Smooth muscle cell (in vitro differentiated cells): ENCODE data around the gene EDIL3. TPM values are rescaled to one million over a fixed set of nuclear protein-coding genes. Genes with fewer than 3 reads are reported as not detected.

Experiments used
- DNase-seq: peaks from one replicate; lab custom pipeline; 2025; ENCODE audit not compliant: unreplicated experiment; lab: John Stamatoyannopoulos, UW
- H2AFZ ChIP-seq: fragments of 200-600 bp; sonication (generic); 2 replicates; pipeline ENCODE4 v1.6.0; 2016; ENCODE audit warnings: antibody characterized with exemption, low read depth, mild to moderate bottlenecking
- H3F3A ChIP-seq: fragments of 200-600 bp; sonication (generic); 2 replicates; pipeline ENCODE4 v1.6.0; 2017; ENCODE audit warnings: antibody characterized with exemption, low read depth
- H3K27ac ChIP-seq: fragments of 200-600 bp; sonication (generic); 2 replicates; pipeline ENCODE4 v1.5.1; 2016; ENCODE audit warnings: low read depth, mild to moderate bottlenecking
- H3K27me3 ChIP-seq: fragments of 200-600 bp; sonication (generic); 2 replicates; pipeline ENCODE4 v1.6.1; 2016; ENCODE audit warnings: low read depth, mild to moderate bottlenecking
- H3K36me3 ChIP-seq: fragments of 200-600 bp; sonication (generic); 2 replicates; pipeline ENCODE4 v1.5.1; 2016; ENCODE audit warnings: low read depth
- H3K4me1 ChIP-seq: fragments of 200-600 bp; sonication (generic); 2 replicates; pipeline ENCODE4 v1.5.1; 2016; ENCODE audit warnings: low read depth
- H3K4me2 ChIP-seq: fragments of 200-600 bp; sonication (generic); 2 replicates; pipeline ENCODE4 v1.6.0; 2016; ENCODE audit warnings: mild to moderate bottlenecking
- H3K4me3 ChIP-seq: fragments of 200-600 bp; sonication (generic); 2 replicates; pipeline ENCODE4 v1.5.1; 2016; ENCODE audit warnings: mild to moderate bottlenecking
- H3K79me2 ChIP-seq: fragments of 200-600 bp; sonication (generic); 2 replicates; pipeline ENCODE4 v1.6.0; 2016; ENCODE audit warnings: low read depth, mild to moderate bottlenecking
- H3K9ac ChIP-seq: fragments of 200-600 bp; sonication (generic); 2 replicates; pipeline ENCODE4 v1.6.0; 2016; ENCODE audit warnings: low read depth
- H3K9me3 ChIP-seq: fragments of 200-600 bp; sonication (generic); replicated peaks from 2 replicates; pipeline ENCODE4 v1.5.1; 2016; ENCODE audit warnings: low read depth
- H4K20me1 ChIP-seq: fragments of 200-600 bp; sonication (generic); 2 replicates; pipeline ENCODE4 v1.6.0; 2016; ENCODE audit warnings: low read depth
- CTCF ChIP-seq: fragments of 200-600 bp; sonication (generic); IDR thresholded peaks from 2 replicates; pipeline ENCODE4 v1.5.1; 2017; ENCODE audit warnings: borderline replicate concordance, mild to moderate bottlenecking, antibody characterized with exemption; ENCODE audit not compliant: insufficient read depth, poor library complexity, severe bottlenecking
- WGBS: methylation state at CpG from one replicate; pipeline ENCODE4 v1.1.7; 2016; ENCODE audit warnings: low lambda C conversion rate; 5-methylcytosine and 5-hydroxymethylcytosine counted together
- polyA plus RNA-seq: library from polyadenylated mRNA; unstranded; fragments of >200 nt; fragmentation: Nextera tagmentation; extraction: Ambion mirVana; gene quantifications from 2 replicates; pipeline ENCODE4 v1.2.1, GENCODE V29; 2016
- total RNA-seq: library from RNA; depleted of rRNA; stranded (reverse); fragments of >200 nt; gene quantifications from 2 replicates; pipeline ENCODE4 v1.2.3, GENCODE V29; 2014

Gene EDIL3
- total and polyA plus RNA-seq, 2 experiments from 2014 or later = 98.4 to 119 TPM

- 95% methylated on average over 1 of the region's 1 CpG for WGBS
- no peak for TF ChIP-seq CTCF
- no peak for DNase-seq
Measured at GRCh38 chr5:83942155-83942554, 442.5 kb downstream of the EDIL3 start.

GRCh38 chr5:83937837-83938236 lies 446.8 kb downstream of the EDIL3 start:
- no peaks in the 10 kb centered on the region for H4K20me1 ChIP-seq
- no peak overlapping the region for H3K27ac ChIP-seq
- no peak overlapping the region for H3K9ac ChIP-seq
- no peaks in the 10 kb centered on the region for H3F3A ChIP-seq
- H2AFZ ChIP-seq = no peak overlapping the region
- no peak for DNase-seq
- H3K4me3 ChIP-seq = no peak overlapping the region
- no peaks in the 10 kb centered on the region for H3K27me3 ChIP-seq
- H3K9me3 ChIP-seq = no peaks in the 10 kb centered on the region
- H3K36me3 ChIP-seq = no peaks in the 10 kb centered on the region
- WGBS = 87% methylated on average over 1 of the region's 1 CpG
- TF ChIP-seq CTCF = no peak
- no peak overlapping the region for H3K4me2 ChIP-seq
- H3K79me2 ChIP-seq = no peaks in the 10 kb centered on the region
- H3K4me1 ChIP-seq = no peaks in the 10 kb centered on the region

More at GRCh38 chr5:83942155-83942554, 442.5 kb downstream of the EDIL3 start:
- no peaks in the 10 kb centered on the region for H3K9me3 ChIP-seq
- no peaks in the 10 kb centered on the region for H3F3A ChIP-seq
- no peaks in the 10 kb centered on the region for H3K27me3 ChIP-seq
- no peak overlapping the region for H2AFZ ChIP-seq
- no peaks in the 10 kb centered on the region for H3K4me1 ChIP-seq
- H3K9ac ChIP-seq = no peak overlapping the region
- no peaks in the 10 kb centered on the region for H3K36me3 ChIP-seq
- H4K20me1 ChIP-seq = no peaks in the 10 kb centered on the region
- H3K79me2 ChIP-seq = no peaks in the 10 kb centered on the region
- H3K27ac ChIP-seq = no peak overlapping the region
- H3K4me3 ChIP-seq = no peak overlapping the region
- H3K4me2 ChIP-seq = no peak overlapping the region

DNA sequence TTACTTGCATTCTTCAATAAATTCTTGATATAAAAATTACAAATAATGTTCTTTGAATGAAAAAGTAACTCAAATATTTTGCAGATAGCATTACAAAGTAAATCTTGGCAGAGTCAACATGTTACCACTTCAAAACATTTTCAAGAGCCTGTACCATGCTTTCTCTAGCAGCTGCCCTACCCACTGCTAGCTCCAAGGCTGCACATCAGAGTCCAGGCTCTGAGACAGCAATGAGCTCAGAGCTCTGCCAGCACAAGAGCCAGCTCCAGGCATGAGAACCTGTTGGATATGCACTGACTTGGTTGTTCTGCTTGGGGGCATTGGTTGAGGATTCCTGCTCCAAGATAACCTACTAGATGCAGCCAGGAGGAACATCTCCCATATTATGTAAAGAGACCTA lies 452.7 kb downstream of the EDIL3 start:
- TF ChIP-seq CTCF = no peak
- Histone ChIP-seq H3K9me3 (no peaks in the 10 kb centered on the region), H3K4me3 (no peak overlapping the region), H3K27ac (no peak overlapping the region), H3K4me1 (no peaks in the 10 kb centered on the region), H2AFZ (no peak overlapping the region), H3K9ac (no peak overlapping the region), H3K36me3 (no peaks in the 10 kb centered on the region), H4K20me1 (no peaks in the 10 kb centered on the region), H3F3A (no peaks in the 10 kb centered on the region), H3K79me2 (no peaks in the 10 kb centered on the region), H3K4me2 (no peak overlapping the region), H3K27me3 (no peaks in the 10 kb centered on the region)
- no peak for DNase-seq

DNA sequence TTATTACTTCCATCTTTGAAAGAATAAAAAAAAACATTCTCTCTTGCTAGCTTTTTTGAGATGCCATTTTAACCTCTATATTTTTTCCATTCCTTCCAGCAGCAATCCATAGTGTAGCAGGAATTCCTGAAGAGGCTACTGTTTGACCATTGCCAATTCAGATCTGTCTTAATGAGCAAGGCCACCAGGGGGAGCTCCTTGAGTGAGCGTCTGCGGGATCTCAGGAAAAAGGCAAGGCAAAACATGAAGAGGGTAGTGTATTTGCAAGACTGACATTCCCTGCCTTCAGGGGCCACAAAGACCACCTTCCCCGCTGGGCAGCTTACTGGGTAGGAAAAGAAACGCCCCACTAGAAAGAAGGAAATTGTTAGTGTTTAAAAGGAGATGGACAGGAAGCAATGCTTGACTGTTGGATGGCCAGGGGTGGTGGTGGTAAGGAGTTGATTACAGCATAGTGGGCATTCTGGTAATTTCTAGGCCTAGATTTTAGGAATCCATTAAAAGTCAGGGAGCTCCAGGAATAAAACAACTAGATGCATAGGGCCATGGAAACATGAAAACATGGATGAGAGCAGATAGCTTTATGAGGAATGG lies 457.4 kb downstream of the EDIL3 start:
- peaks cover 11% of the 10 kb centered on the region for H3F3A ChIP-seq
- no peaks in the 10 kb centered on the region for H3K9me3 ChIP-seq
- no peaks in the 10 kb centered on the region for H3K36me3 ChIP-seq
- H3K27ac ChIP-seq = no peak overlapping the region
- peak overlapping the region; percentile 77 for H3K4me2 ChIP-seq
- H3K27me3 ChIP-seq = no peaks in the 10 kb centered on the region
- no peak overlapping the region for H3K9ac ChIP-seq
- no peaks in the 10 kb centered on the region for H3K79me2 ChIP-seq
- peak; percentile 97 for TF ChIP-seq CTCF
- no peak overlapping the region for H3K4me3 ChIP-seq
- H4K20me1 ChIP-seq = no peaks in the 10 kb centered on the region
- 8% methylated on average over 4 of the region's 4 CpGs for WGBS
- DNase-seq = peak; percentile 21
- H3K4me1 ChIP-seq = peaks cover 2% of the 10 kb centered on the region
- no peak overlapping the region for H2AFZ ChIP-seq
